HCT116 (cell line): ENCODE results near the gene BRSK1. TPM values are rescaled to one million over a fixed set of nuclear protein-coding genes. Genes with fewer than 3 reads are reported as not detected.

Experiments used
- ATAC-seq: fragments of 200-7000 bp; cut with Tn5 transposase; 2 replicates; pipeline ENCODE4 v1.9.1; 2020; ENCODE audit warnings: mild to moderate bottlenecking, moderate library complexity
- BruUV-seq: library from RNA; stranded (reverse); fragments of 400-500 nt; replicated peaks from 2 replicates; lab custom pipeline; 2021; lab: Mats Ljungman, UMichigan
- CTCF ChIA-PET: fragments of 300-600 bp; sonication (Branson Sonifier 250); formaldehyde crosslinking; loops from one replicate; lab custom pipeline; 2021; ENCODE audit warnings: antibody characterized with exemption; lab: Charles Lee
- POLR2A ChIA-PET: fragments of 300-600, 350-600 bp; sonication (Branson Sonifier 250); formaldehyde crosslinking; loops from one replicate; lab custom pipeline; 2021; ENCODE audit warnings: antibody characterized with exemption; lab: Charles Lee
- RAD21 ChIA-PET, 2 experiments: fragments of 300-600 bp; sonication (Branson Sonifier 250); formaldehyde crosslinking; loops; one replicate each; lab custom pipeline; 2023; ENCODE audit warnings: low total read pairs in 2 of 2; ENCODE audit not compliant: uncharacterized antibody in 2 of 2, unreplicated experiment in 2 of 2, low non-redundant PET in 1 of 2; lab: Charles Lee
- DNase-seq: peaks from one replicate; pipeline ENCODE4 v3.0.0-alpha.2; 2010; ENCODE audit warnings: low read depth, low spot score
- H2AFZ ChIP-seq: fragments of 200-600 bp; shearing (Covaris generic), sonication (generic); 2 replicates; pipeline ENCODE4 v1.6.1; 2017; ENCODE audit warnings: low read depth, mixed run types, mixed read lengths, antibody characterized with exemption, low read length; ENCODE audit not compliant: poor library complexity, severe bottlenecking
- H3K27ac ChIP-seq: 2 replicates; pipeline ENCODE4 v1.5.1; 2012; ENCODE audit warnings: low read depth, low read length
- H3K27me3 ChIP-seq: fragments of 200-600 bp; sonication (generic); 2 replicates; pipeline ENCODE4 v1.6.1; 2016; ENCODE audit warnings: mixed run types, low read length, mixed read lengths; ENCODE audit not compliant: insufficient read depth
- H3K36me3 ChIP-seq, 2 experiments: fragments of 200-500 bp in 1 of 2; fragments of 200-600 bp in 1 of 2; sonication (Bioruptor generic) in 1 of 2; sonication (generic) in 1 of 2; 2 replicates each; pipeline versions ENCODE4 v1.5.1 to v1.6.1; 2014 to 2016; ENCODE audit warnings: low read length in 2 of 2, inconsistent platforms in 1 of 2, mixed read lengths in 1 of 2, mixed run types in 1 of 2; ENCODE audit not compliant: insufficient read depth in 2 of 2, control insufficient read depth in 1 of 2
- H3K4me1 ChIP-seq, 2 experiments: fragments of 200-600 bp in 1 of 2; sonication (generic) in 1 of 2; 2 replicates each; pipeline versions ENCODE4 v1.5.1 to v1.6.1; 2012 to 2017; ENCODE audit warnings: low read length in 2 of 2, inconsistent platforms in 1 of 2, mild to moderate bottlenecking in 1 of 2, mixed read lengths in 1 of 2, mixed run types in 1 of 2, moderate library complexity in 1 of 2; ENCODE audit not compliant: insufficient read depth in 2 of 2, control insufficient read depth in 1 of 2
- H3K4me2 ChIP-seq: fragments of 200-600 bp; sonication (generic); 2 replicates; pipeline ENCODE4 v1.6.1; 2017; ENCODE audit warnings: mixed run types, low read length, mixed read lengths
- H3K4me3 ChIP-seq, 2 experiments: fragments of 200-600 bp in 1 of 2; sonication (generic) in 1 of 2; replicated peaks in 1 of 2; 2 replicates each; pipeline ENCODE4 v1.5.1; 2011 to 2016; ENCODE audit warnings: low read length in 2 of 2, control low read depth in 1 of 2, low read depth in 1 of 2, mild to moderate bottlenecking in 1 of 2, mixed read lengths in 1 of 2, mixed run types in 1 of 2
- H3K79me2 ChIP-seq: fragments of 200-600 bp; sonication (generic); 2 replicates; pipeline ENCODE4 v1.6.1; 2017; ENCODE audit warnings: mild to moderate bottlenecking, mixed run types, low read length, moderate library complexity, mixed read lengths; ENCODE audit not compliant: insufficient read depth
- H3K9ac ChIP-seq: fragments of 200-600 bp; sonication (generic); 2 replicates; pipeline ENCODE4 v1.6.1; 2016; ENCODE audit warnings: low read length, mixed read lengths
- H3K9me2 ChIP-seq: fragments of 200-600 bp; sonication (generic), shearing (Covaris generic); 2 replicates; pipeline ENCODE4 v1.6.1; 2017; ENCODE audit warnings: mixed run types, mild to moderate bottlenecking, moderate library complexity; ENCODE audit not compliant: insufficient read depth
- H3K9me3 ChIP-seq, 2 experiments: fragments of 200-500 bp in 1 of 2; fragments of 200-600 bp in 1 of 2; sonication (Bioruptor generic) in 1 of 2; sonication (generic) in 1 of 2; 2 replicates each; pipeline ENCODE4 v1.6.1; 2014 to 2017; ENCODE audit warnings: low read length in 2 of 2, mixed read lengths in 2 of 2, inconsistent platforms in 1 of 2, low read depth in 1 of 2, mild to moderate bottlenecking in 1 of 2, mixed run types in 1 of 2, moderate library complexity in 1 of 2; ENCODE audit not compliant: control insufficient read depth in 1 of 2, insufficient read depth in 1 of 2
- H4K20me1 ChIP-seq: fragments of 200-600 bp; sonication (generic), shearing (Covaris generic); 2 replicates; pipeline ENCODE4 v1.6.1; 2017; ENCODE audit warnings: mixed run types, mild to moderate bottlenecking, moderate library complexity; ENCODE audit not compliant: insufficient read depth
- CBX3 ChIP-seq: IDR thresholded peaks from 2 replicates; pipeline ENCODE4 v1.6.1; 2012; ENCODE audit warnings: low read depth
- CEBPB ChIP-seq: IDR thresholded peaks from 2 replicates; pipeline ENCODE4 v1.6.1; 2012; ENCODE audit warnings: low read depth
- CTCF ChIP-seq, 3 experiments: fragments of 200-600 bp in 1 of 3; sonication (generic) in 1 of 3; IDR thresholded peaks in 2 of 3; conservative IDR thresholded peaks in 1 of 3; 2 replicates each; pipeline ENCODE4 v1.5.1; 2012 to 2017; ENCODE audit warnings: low read depth in 2 of 3, low read length in 2 of 3, antibody characterized with exemption in 1 of 3, borderline replicate concordance in 1 of 3, control low read depth in 1 of 3, mild to moderate bottlenecking in 1 of 3, mixed read lengths in 1 of 3, mixed run types in 1 of 3, moderate library complexity in 1 of 3; ENCODE audit not compliant: insufficient read depth in 1 of 3
- EGR1 ChIP-seq: IDR thresholded peaks from 2 replicates; pipeline ENCODE4 v1.6.1; 2012; ENCODE audit warnings: low read depth
- EZH2phosphoT487 ChIP-seq: fragments of 200-600 bp; IDR thresholded peaks from 2 replicates; pipeline ENCODE4 v1.6.1; 2018; ENCODE audit warnings: antibody characterized with exemption, borderline replicate concordance
- FOSL1 ChIP-seq: IDR thresholded peaks from 2 replicates; pipeline ENCODE4 v1.6.1; 2012; ENCODE audit warnings: low read depth
- JUND ChIP-seq: IDR thresholded peaks from 2 replicates; pipeline ENCODE4 v1.6.1; 2012
- MAX ChIP-seq: IDR thresholded peaks from 2 replicates; pipeline ENCODE4 v1.6.1; 2012
- POLR2A ChIP-seq: IDR thresholded peaks from 2 replicates; pipeline ENCODE4 v1.7.0; 2011; ENCODE audit warnings: borderline replicate concordance; ENCODE audit not compliant: insufficient read depth, insufficient read length; ENCODE audit errors: extremely low read depth
- POLR2AphosphoS5 ChIP-seq: IDR thresholded peaks from 2 replicates; pipeline ENCODE4 v1.6.1; 2011; ENCODE audit warnings: mild to moderate bottlenecking, low read depth, low read length, moderate library complexity
- RAD21 ChIP-seq: IDR thresholded peaks from 2 replicates; pipeline ENCODE4 v1.6.1; 2012; ENCODE audit warnings: low read depth, mild to moderate bottlenecking
- SIN3A ChIP-seq: IDR thresholded peaks from 2 replicates; pipeline ENCODE4 v1.6.1; 2012; ENCODE audit warnings: low read depth
- SP1 ChIP-seq: IDR thresholded peaks from 2 replicates; pipeline ENCODE4 v1.6.1; 2012; ENCODE audit warnings: low read depth
- SRF ChIP-seq: IDR thresholded peaks from 2 replicates; pipeline ENCODE4 v1.6.1; 2012; ENCODE audit warnings: low read depth
- TCF7L2 ChIP-seq: IDR thresholded peaks from 2 replicates; pipeline ENCODE4 v1.7.0; 2011; ENCODE audit warnings: borderline replicate concordance, inconsistent platforms; ENCODE audit not compliant: insufficient read depth, insufficient read length; ENCODE audit errors: extremely low read depth
- ZBTB33 ChIP-seq: IDR thresholded peaks from 2 replicates; pipeline ENCODE4 v1.6.1; 2011; ENCODE audit warnings: mild to moderate bottlenecking, low read length, moderate library complexity; ENCODE audit not compliant: insufficient replicate concordance; ENCODE audit errors: extremely low read depth
- ZNF274 ChIP-seq: fragments of 200-500 bp; sonication (Bioruptor generic); IDR thresholded peaks from 2 replicates; pipeline ENCODE4 v1.6.1; 2014; ENCODE audit warnings: mild to moderate bottlenecking, low read depth, low read length, inconsistent platforms
- intact Hi-C: fragments of 100-400 bp; cut with micrococcal nuclease; formaldehyde crosslinking; loops from 2 replicates; pipeline ENCODE4 v1.10.0; 2022
- total RNA-seq: library from RNA; stranded (reverse); gene quantifications from one replicate; pipeline ENCODE4 v1.2.1, GENCODE V29; 2021; ENCODE audit not compliant: unreplicated experiment

The BRSK1 gene
- total RNA-seq, 1 experiment from 2014 or later = 33.3 TPM

- no peaks in the 10 kb centered on the region for H3K9me2 ChIP-seq
- no peak overlapping the region for H3K27ac ChIP-seq
- DNase-seq = no peak
- POLR2A ChIA-PET = no interaction called here
- no TSS peak for BruUV-seq
- no peak overlapping the region for H2AFZ ChIP-seq
- H4K20me1 ChIP-seq = no peaks in the 10 kb centered on the region
- no peak overlapping the region for H3K4me2 ChIP-seq
- no peak overlapping the region for H3K4me3 ChIP-seq
- TF ChIP-seq TCF7L2 (no peak), MAX (no peak), CEBPB (no peak), JUND (no peak), RAD21 (no peak), EGR1 (no peak), FOSL1 (no peak), SP1 (no peak), CTCF (IDR thresholded peaks at IDR 0.05 in 2 of 3, conservative IDR thresholded peaks at IDR 0.05 in 1 of 3; ENCODE audit: borderline replicate concordance in 1 of 3, insufficient read depth in 1 of 3, low read depth in 2 of 3, low read length in 2 of 3) (no peak), CBX3 (no peak), SRF (no peak), ZNF274 (no peak), POLR2A (no peak), SIN3A (no peak), POLR2AphosphoS5 (no peak), ZBTB33 (no peak), EZH2phosphoT487 (no peak)
- H3K9ac ChIP-seq = no peak overlapping the region
- CTCF ChIA-PET = no interaction called here
- H3K79me2 ChIP-seq = peaks cover 5% of the 10 kb centered on the region
- RAD21 ChIA-PET = no interaction called here
- H3K4me1 ChIP-seq = peaks cover 4 to 6% of the 10 kb centered on the region in 2 experiments
- no peaks in the 10 kb centered on the region for H3K27me3 ChIP-seq
- intact Hi-C loops = no loop called here
- no peaks in the 10 kb centered on the region for H3K9me3 ChIP-seq
- no peak for ATAC-seq
- H3K36me3 ChIP-seq = peaks cover 9 to 21% of the 10 kb centered on the region in 2 experiments; a peak in 3 of 4 replicates
Observed at GRCh38 chr19:55273978-55274707, 9.7 kb upstream of the BRSK1 start.
